Endothelial cell (in vitro differentiated cells): ENCODE data around the gene NUP58. TPM values are rescaled to one million over a fixed set of nuclear protein-coding genes. Genes with fewer than 3 reads are reported as not detected.
A peak's percentile ranks its signal among the peaks of the same experiment; 100 is the strongest.

Source experiments
- DNase-seq: peaks from one replicate; pipeline ENCODE4 v3.0.0; 2021; ENCODE audit warnings: low spot score
- H3K27ac Mint-ChIP-seq: one replicate; pipeline ENCODE4 v1.8.0; 2021; ENCODE audit warnings: mixed read lengths, inconsistent platforms; ENCODE audit not compliant: unreplicated experiment
- H3K27me3 Mint-ChIP-seq: one replicate; pipeline ENCODE4 v1.8.0; 2021; ENCODE audit warnings: mild to moderate bottlenecking, moderate library complexity, mixed read lengths, inconsistent platforms; ENCODE audit not compliant: unreplicated experiment
- H3K36me3 Mint-ChIP-seq: one replicate; pipeline ENCODE4 v1.8.0; 2021; ENCODE audit warnings: mild to moderate bottlenecking, low read depth, mixed read lengths, inconsistent platforms; ENCODE audit not compliant: unreplicated experiment
- H3K4me1 Mint-ChIP-seq: one replicate; pipeline ENCODE4 v1.8.0; 2021; ENCODE audit warnings: mild to moderate bottlenecking, mixed read lengths, inconsistent platforms; ENCODE audit not compliant: unreplicated experiment
- H3K4me3 Mint-ChIP-seq: one replicate; pipeline ENCODE4 v1.8.0; 2021; ENCODE audit warnings: mild to moderate bottlenecking, mixed read lengths, inconsistent platforms; ENCODE audit not compliant: unreplicated experiment
- H3K9me3 Mint-ChIP-seq: one replicate; pipeline ENCODE4 v1.8.0; 2021; ENCODE audit warnings: mixed read lengths, inconsistent platforms; ENCODE audit not compliant: unreplicated experiment
- total RNA-seq: library from RNA; stranded (reverse); fragmentation: NEBNext Ultra II Directional; extraction: Animal tissue kit (Norgen Biotek cat#: 25700); gene quantifications from one replicate; pipeline ENCODE4 v1.2.1, GENCODE V29; 2021; ENCODE audit not compliant: unreplicated experiment
- TF ChIP-seq, protein P1 (sequence below): fragments of 200-600 bp; sonication (generic); IDR thresholded peaks from one replicate; pipeline ENCODE4 v1.5.0; 2021; ENCODE audit warnings: antibody characterized with exemption; ENCODE audit not compliant: unreplicated experiment

The NUP58 gene
- total RNA-seq, 1 donor from 2014 or later = 49.9 TPM

GRCh38 chr13:25286969-25287961 is 14.2 kb upstream of the NUP58 start, which contains the start of gene MTMR6:
MTMR6 (minus strand) TSS chr13:25287488; CDS start chr13:25287247, 241 bp downstream.
- Mint-ChIP-seq H3K9me3 (no peaks in the 10 kb centered on the region), H3K4me1 (peaks cover 15% of the 10 kb centered on the region), H3K27me3 (peaks cover 8% of the 10 kb centered on the region), H3K4me3 (peak within 1 kb of the TSS; percentile 98), H3K27ac (peak within 1 kb of the TSS; percentile 99), H3K36me3 (peaks cover 5% of the 10 kb centered on the region)
- DNase-seq = peak; percentile 97
- TF ChIP-seq, protein P1, sequence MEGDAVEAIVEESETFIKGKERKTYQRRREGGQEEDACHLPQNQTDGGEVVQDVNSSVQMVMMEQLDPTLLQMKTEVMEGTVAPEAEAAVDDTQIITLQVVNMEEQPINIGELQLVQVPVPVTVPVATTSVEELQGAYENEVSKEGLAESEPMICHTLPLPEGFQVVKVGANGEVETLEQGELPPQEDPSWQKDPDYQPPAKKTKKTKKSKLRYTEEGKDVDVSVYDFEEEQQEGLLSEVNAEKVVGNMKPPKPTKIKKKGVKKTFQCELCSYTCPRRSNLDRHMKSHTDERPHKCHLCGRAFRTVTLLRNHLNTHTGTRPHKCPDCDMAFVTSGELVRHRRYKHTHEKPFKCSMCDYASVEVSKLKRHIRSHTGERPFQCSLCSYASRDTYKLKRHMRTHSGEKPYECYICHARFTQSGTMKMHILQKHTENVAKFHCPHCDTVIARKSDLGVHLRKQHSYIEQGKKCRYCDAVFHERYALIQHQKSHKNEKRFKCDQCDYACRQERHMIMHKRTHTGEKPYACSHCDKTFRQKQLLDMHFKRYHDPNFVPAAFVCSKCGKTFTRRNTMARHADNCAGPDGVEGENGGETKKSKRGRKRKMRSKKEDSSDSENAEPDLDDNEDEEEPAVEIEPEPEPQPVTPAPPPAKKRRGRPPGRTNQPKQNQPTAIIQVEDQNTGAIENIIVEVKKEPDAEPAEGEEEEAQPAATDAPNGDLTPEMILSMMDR = peak; percentile 100

DNA sequence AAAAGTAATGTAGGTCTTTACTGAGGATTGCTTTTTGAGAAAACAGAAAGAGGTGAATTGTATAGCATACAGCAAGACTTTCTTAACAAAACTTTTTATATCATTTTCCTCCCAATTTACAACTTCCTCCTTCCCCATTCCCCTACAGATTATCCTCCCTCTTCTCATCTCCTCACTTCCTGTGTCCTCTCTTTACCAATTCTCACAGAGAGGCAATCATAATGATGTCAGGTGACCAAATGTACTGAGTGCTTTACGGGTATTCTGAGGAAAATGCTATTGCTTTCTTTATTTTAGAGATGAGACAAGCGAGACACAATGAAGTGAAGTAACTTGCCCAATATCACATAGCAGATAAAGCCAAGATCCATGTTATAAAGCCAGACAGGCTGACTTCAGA is 12.5 kb upstream of the NUP58 start:
- Mint-ChIP-seq H3K4me3 (no peak overlapping the region), H3K27me3 (peaks cover 8% of the 10 kb centered on the region), H3K27ac (no peak overlapping the region), H3K9me3 (no peaks in the 10 kb centered on the region), H3K36me3 (peaks cover 5% of the 10 kb centered on the region), H3K4me1 (peaks cover 8% of the 10 kb centered on the region)
- TF ChIP-seq, protein P1 = no peak
- no peak for DNase-seq

GRCh38 chr13:25291691-25292090 is 9.7 kb upstream of the NUP58 start:
- no peak overlapping the region for H3K4me3 Mint-ChIP-seq

DNA sequence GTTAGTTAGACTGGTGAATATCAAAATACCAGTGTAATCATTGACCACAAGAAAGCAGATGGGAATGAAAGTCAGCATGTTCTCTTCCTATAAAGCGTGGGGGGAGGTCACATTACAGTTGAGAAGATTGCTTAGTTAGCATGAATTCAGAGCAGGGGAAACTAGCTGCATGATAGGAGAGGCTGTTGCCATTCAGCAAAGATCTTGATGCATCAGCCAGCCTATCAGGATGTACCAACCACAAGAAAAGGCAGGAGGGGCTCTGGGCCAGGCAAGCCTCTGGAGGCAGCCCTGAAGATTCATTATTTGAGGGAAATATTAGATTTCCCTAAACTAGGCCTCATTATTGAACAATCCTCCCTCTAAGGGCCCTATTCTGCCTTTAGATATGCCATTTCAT is 9.1 kb upstream of the NUP58 start:
- TF ChIP-seq, protein P1 = no peak
- Mint-ChIP-seq H3K27me3 (peaks cover 3% of the 10 kb centered on the region), H3K27ac (no peak overlapping the region), H3K36me3 (no peaks in the 10 kb centered on the region), H3K9me3 (no peaks in the 10 kb centered on the region), H3K4me3 (no peak overlapping the region), H3K4me1 (peaks cover 3% of the 10 kb centered on the region)
- no peak for DNase-seq

More at GRCh38 chr13:25291691-25292090, 9.7 kb upstream of the NUP58 start:
- no peak for DNase-seq
- Mint-ChIP-seq H3K27ac (no peak overlapping the region), H3K4me1 (peaks cover 3% of the 10 kb centered on the region), H3K9me3 (no peaks in the 10 kb centered on the region), H3K27me3 (peaks cover 4% of the 10 kb centered on the region), H3K36me3 (no peaks in the 10 kb centered on the region)
- TF ChIP-seq, protein P1 = no peak

DNA sequence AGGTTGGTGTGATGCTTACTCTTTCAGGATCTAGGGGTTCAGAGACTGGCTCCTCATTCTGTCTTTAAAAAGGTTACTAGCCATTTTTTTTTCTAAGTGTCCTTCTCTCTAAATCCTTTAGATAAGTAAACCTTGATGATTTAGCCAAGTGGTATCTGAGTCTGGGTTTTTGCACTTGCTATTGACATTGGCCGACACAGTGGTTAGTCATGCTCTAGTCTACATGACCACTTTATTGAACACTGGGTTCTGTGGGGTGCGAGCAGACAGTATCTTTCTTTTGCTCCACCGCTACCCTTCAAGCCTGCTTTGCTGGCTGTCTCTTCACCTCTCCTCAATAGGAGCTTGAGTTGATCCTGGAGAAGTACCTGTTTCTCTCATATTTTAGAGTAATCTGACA is 6.2 kb upstream of the NUP58 start:
- H3K27ac Mint-ChIP-seq = no peak overlapping the region
- no peak overlapping the region for H3K4me3 Mint-ChIP-seq
- no peaks in the 10 kb centered on the region for H3K4me1 Mint-ChIP-seq
- no peaks in the 10 kb centered on the region for H3K36me3 Mint-ChIP-seq
- DNase-seq = no peak
- TF ChIP-seq, protein P1 = no peak
- no peaks in the 10 kb centered on the region for H3K9me3 Mint-ChIP-seq
- H3K27me3 Mint-ChIP-seq = no peaks in the 10 kb centered on the region
